GOT3 (cell line): ENCODE measurements around the gene THOC7.

ENCODE experiments used
- DNase-seq: peaks from one replicate; lab custom pipeline; 2025; ENCODE audit warnings: mixed read lengths; lab: John Stamatoyannopoulos, UW

The THOC7 gene

DNA sequence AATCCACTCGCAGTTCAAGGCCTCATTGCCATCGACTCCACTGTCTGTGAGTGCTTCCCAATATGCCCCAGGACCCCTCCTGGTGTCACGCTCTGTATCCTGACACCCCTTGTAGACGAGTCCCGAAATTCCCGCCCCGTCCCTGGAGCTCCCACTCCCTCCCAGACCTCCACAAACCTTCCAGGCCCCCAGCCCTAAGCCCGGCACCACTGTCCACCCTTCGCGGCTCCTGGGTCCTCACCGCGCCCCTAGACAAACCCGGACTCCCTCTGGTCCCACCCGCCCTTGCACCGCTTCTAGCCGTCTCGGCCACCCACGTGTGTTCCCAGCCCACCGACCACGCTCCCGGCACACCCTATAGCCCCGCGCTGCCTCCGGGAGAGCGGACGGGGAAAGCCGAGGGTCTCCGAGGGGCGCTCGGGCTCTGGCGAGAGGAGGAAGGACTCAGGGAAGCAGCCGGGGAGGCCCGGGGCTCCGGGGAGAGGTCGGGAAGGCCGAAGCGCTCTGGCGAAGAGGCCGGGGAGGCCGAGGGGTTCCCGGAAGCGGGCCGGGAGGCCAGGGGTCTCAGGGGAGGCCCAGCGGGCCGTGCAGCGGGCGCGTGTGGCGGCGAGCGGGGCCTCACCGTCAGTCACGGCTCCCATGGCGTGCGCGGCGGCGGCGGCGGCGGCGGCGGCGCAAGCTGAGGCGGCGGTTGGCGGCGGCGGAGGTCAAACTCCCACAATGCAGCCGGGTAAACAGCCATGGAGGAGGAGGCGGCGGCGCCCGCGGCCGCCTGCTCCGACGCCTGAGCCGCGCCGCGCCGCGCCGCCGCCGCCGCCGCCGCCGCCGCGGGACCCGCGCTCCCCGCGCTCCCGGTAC is at the start of gene THOC7, which contains the start of gene ATXN7:
Gene THOC7, minus strand, starts transcription at position 656 of the 858 bp plus-strand sequence. Its CDS starts 15 bp downstream, at position 641.
Gene ATXN7, plus strand, starts transcription at position 718 of the 858 bp plus-strand sequence. CDS start 48,732 bp downstream, outside the sequence.
- DNase-seq: no peak

DNA sequence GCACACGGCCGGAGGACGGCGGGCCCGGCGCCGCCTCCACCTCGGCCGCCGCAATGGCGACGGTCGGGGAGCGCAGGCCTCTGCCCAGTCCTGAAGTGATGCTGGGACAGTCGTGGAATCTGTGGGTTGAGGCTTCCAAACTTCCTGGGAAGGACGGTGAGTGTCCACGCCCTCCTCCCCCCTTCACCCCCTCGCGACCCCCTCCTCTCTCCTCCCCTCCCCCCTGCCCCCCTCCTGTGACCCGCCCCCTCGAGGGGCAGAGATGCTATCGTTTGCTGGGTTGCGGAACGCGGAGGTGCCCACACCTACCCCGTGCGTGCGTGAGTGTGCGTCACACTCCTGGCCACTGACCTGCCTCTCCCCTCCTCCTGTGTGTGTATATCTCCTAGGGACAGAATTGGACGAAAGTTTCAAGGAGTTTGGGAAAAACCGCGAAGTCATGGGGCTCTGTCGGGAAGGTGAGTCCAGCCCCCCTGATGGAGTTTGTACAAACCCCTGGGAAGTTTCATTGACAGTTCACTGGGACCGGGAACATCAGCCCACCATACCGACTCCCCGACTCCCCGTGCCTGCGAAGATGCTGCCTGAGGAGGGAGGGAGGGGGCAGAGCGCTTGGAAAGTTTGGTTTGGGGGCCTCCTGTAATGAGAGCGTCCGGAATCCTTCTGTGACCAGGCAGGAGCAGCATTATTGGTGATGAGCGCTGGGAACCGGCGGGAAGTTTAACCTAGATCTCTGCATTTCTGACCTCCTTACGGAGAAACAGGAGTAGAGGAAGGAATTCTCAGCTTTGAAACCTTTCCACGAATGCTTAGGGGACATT is 49.4 kb upstream of the THOC7 start:
- no peak for DNase-seq

DNA sequence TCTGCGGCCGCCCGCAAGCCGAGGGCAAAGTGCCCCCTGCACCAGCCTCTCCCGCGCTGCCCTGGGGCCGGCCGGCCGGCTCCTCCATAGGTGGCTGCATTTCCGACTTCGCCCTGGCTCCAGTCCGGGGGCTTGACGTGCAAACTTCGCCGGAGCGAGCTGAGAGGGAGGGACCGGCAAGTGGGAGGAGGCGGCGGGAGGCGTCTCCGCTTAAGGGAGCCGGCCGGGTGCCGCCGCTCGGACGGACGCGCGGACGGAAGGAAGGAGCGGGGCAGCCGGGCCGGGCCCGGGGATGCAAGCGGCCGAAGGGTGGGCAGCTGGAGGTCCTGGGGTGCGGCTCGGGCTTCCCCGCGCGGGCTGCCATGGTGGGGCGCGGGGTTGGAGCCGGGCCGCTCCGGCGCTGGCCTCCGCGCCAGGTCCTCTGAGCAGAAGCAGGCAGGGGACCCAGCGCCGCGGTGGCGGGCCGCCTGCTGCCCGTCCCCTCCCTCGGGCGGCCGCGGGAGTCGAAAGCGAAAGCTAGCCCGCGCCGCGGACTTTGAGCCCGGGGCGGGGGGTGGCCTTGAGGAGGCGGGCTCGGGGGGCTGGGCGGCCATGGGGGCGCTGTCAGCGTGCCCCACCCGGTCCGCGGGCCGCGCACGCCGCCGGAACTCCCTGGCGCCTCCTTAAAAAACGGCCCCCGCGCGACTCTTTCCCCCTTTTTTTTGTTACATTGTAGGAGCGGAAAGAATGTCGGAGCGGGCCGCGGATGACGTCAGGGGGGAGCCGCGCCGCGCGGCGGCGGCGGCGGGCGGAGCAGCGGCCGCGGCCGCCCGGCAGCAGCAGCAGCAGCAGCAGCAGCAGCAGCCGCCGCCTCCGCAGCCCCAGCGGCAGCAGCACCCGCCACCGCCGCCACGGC is 48.5 kb upstream of the THOC7 start, which contains the start of gene SCAANT1:
Gene SCAANT1, minus strand, starts transcription at position 511 of the 895 bp plus-strand sequence.
- peak; percentile 65 for DNase-seq

DNA sequence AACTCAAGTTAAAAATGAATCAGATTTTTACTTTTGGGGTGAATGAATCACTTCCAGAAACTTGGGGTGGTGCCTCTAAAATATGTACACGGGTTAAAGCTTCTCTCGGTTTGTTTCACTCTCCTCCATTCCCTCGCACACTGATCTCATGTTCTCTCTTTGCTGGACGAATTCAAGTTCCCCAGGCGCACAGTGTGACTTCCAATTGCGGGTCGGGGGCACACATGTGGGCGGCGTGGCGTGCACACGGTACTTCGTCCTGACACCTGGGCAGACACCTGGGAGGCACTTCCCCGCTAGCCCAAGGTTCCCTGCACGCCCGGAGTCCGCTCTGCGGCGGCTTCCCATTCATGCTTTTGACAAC is 47.9 kb upstream of the THOC7 start:
- no peak for DNase-seq

DNA sequence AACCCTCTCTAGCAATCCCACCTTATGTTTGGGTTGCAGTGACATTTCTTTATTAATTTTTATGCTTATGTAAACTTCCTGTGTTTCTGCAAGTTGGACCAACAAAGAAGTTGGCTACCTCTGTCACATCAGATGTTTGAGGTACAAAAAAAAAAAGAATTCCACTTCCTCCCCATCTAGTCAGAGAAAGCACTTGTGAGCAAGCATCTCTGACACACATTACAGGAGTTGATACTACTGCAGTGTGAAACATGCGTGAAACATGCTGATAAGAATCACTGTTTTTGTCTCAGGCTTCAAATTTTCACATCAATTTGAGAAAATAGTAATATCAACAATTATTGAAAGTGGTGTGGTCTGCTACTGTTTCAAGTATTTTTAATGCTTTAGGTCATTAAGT is 47.3 kb upstream of the THOC7 start:
- DNase-seq: no peak

DNA sequence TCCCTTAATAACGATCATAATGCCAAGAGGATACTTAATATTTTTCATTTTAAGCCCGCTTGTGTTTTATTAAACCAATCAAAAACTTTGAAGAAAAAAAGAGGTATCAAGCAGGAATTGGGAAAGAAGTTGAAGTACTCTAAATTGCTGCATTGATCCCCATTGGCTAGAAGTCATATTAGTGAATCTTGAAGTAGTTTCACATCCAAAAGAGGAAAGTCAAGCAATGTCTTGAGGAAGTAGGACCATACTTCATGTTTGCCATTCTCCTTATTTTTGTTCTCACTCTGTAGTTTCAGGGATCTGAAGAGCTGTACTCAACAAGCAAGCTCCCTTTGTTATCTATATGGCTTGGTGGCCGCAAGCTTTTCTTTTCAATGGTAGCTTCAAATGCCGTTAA is 46.4 kb upstream of the THOC7 start:
- DNase-seq: no peak

DNA sequence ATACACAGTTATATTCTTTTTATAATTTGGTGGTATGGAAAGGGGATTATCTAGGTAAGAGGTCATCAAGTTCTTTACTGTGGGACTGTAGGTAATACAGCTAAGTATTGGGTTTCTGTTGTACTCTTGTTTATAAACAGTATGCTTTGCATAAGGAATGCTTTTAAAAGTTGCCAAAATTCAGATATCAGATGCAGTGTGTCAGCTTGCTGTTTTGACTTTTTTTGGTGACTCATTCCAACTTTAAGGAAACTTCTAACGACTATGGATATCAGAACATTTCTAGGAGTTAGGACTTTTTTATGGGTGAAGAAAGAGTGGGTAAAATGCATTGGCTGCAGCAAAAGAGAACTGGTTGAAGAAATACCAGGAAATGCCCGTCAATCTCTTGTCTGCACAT is 45.8 kb upstream of the THOC7 start:
- DNase-seq: no peak

DNA sequence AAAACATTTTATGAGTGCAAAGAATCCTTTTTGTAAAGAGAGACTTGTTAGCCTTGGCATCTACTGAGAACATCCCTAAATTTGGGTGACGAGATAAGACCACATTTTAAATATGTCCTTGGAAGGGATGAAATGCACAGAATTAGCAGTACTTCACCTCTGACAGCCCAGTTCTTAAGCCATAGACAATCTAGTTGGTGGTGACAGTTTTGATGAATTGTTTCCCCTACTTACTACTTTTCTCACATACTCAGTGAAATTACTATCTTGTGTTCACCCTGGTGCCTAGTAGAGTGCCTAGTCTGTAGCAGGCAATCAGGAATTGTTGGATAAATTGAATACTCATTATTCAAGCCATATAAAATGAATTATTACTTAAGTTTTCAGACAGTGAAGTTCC is 45.2 kb upstream of the THOC7 start:
- DNase-seq: no peak

DNA sequence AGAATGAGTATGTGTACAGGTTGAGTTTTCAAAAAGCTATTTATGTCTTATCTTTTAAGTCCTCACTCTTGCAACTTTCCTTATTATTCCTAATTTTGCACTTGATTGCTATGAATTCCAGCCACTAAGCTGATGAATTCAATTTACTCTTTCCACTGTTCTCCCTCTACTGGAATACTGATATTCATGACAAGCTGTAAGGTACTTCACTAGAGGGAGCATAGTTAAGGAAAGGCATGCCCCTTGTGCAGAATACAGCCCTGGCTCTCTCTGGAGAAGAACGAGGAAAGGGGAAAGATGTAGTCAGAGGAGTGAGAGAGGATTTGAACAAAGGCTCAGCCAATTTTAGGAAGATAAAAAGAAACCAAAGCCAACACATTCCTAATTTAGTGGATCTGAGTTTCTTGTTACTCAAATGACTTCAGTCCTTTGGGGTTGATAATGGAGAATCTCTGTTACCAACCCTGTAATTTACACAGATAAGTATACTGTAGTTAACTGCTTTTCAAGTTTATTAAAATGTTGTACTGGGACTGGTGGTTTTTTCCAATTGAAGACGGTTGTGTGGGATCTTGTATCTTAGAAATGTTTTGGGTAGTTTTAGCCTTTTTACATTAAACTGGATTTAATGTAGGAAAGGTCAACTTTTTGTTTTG is 44.6 kb upstream of the THOC7 start:
- no peak for DNase-seq

DNA sequence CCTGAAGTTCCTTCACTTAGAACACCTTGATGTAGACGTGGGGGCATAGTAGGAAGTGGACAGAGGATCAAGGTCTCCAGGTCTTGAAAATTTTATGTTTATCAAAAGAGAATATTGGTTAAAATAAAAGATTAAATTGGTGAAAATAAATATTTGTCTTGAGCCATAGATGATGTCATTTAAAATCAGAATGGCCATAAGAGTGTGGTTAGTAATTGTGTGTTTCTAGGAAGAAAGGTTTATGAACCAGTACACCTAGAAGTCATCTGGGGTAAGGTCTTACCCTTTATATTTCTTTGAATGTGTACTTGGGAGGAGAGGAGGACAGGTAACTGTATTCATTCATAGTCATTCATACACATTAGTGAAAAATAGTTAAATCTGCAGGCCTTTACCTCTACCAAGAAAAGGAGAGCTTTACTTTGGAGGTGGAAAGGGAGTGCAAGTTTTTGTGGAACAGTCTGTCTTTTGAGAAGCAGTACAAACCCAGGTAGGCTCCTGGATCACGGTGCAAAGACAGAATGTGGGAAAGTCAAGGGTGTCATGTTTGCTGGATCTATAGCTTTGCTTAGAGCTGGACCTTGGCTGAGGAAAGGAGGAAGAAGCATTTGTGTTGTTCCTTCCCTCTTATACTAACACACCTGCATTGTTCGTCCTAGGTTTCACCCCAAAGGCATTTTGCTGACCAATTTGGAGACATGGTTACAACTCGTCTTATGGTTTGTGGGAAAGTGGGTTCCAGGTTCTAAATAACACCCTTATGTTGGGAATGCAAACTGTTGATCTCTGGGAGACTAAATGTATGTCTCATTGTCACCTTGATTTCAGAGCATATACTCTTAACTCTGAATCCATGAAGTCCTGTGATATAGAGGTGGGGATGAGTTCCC is 42.4 kb upstream of the THOC7 start:
- no peak for DNase-seq

DNA sequence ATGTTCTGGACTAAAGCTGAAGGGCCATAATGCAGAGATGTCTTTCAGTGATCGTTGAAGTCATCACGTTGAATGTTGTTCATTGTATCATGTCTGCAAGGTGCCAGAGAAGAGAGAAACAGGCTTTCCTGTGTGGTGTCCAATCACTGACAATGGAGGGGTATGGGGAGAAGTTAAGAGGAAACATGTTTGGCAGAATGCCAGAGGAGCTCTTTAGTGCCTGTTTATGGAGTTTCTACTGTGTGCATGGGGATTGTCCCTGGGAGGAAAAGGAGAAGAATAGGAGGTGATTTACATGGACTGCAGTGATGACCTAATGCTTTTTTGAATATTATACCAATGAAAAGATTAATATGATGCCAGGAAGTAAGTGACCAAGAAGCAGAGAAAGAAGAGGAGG is 36.9 kb upstream of the THOC7 start:
- no peak for DNase-seq

DNA sequence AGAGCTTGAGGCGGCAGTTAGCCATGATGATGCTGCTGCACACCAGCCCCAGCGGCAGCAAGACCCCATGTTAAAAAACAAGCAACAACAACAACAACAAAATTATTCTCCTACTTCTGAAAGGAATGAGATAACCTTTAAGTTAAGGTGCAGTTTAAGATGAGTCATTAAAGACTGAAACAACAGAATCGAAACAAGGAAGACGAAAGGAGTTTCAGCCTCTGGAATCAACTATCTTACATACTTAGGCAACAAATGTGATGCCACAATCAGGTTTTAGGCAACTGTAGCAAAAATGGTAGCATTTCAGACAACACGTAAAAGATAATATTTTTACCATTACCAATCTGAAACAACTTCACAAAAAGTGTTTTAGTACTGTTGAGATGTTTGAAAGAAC is 36.4 kb upstream of the THOC7 start:
- DNase-seq: no peak

DNA sequence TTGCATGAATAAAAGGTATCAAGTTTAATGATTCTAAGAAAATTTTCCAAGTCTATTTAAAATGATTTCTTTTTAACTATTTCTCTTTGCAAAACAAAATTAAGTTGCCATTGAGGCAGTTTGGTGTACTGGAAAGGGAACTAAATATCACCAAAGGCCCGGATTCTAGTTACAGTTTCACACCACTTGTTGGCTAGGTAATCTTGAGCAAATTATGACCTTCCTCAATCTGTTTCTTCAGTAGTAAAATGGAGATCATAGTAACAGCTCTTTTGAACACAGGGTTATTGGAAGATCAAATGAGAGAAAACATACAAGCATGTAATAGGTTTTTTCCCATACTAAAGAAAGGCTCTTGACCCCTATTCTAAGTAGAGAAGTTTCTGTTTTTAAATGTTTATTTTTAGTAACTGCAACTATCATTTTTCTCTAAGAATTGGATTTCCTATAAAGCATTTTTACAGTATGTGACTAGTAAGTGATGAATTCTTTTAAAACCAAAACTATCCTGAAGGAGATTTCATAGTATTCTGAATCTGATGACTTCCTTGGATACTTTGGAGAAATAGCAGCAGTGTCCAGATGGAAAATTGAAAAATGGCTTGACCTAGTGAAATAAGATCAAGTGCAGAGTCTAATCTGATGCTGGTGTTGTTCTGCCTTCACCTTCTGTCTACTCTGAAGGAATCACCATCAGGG is 32.9 kb upstream of the THOC7 start:
- no peak for DNase-seq

DNA sequence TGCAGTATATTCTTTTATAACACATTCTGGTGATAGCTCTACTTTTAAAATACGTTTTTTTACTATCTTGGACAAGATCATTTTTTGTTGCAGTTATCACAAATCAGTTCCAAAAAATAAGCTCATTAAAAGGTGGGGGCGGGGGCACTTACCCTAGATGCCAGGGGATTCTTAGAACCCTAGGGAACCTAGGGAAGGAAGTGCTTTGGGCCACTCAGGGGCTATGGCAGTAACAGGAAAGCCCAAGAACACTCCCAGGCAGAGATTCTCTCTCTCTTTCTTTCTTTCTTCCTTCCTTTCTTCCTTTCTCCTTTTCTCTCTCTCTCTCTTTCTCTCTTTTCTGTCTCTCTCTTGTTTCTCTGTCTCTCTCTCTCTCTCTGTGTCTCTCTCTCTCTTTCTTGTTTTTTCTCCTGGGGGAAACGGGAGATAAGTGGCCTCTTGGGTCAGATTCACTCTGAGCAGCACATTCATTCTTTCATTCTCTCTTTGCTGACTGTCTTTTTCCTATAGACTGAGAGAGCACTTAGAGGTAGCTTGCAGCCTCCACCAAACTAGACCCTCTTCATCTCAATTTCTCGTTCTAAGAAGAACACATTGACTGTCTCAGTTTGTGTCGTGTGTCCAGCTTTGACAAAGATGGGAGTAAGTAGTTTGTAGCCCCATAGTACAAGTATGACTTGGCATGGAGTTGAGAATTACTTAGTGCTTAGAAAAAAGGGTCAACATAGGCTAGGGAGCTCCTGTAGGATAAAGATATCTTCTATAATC is 32.0 kb upstream of the THOC7 start:
- DNase-seq: no peak

DNA sequence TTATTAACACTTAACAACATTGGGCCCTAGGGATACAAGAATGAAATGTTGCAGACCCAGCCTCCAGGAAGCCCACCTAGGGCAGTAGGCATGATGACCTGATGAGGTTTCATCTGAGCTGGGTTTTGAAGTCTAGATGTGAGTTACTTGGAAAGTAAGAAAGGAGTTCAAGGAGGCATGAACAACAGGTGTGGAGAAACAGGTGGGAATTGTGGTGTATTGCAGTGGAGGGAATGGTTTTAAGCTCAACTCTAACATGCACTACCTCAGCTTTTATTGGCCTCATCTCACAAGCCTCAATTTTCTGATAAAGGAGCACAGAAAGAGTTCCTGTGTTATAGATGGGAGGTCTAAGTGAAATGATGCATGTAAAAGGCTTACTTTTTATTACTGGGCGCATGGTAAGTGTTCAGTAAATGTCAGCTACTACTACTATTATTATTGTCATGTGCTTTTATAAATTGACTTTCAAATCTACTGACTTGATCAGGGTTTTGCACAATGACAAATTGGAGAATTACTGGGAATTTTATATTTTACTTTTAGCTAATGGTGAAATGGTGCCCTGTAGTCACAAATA is 29.3 kb upstream of the THOC7 start:
- no peak for DNase-seq

DNA sequence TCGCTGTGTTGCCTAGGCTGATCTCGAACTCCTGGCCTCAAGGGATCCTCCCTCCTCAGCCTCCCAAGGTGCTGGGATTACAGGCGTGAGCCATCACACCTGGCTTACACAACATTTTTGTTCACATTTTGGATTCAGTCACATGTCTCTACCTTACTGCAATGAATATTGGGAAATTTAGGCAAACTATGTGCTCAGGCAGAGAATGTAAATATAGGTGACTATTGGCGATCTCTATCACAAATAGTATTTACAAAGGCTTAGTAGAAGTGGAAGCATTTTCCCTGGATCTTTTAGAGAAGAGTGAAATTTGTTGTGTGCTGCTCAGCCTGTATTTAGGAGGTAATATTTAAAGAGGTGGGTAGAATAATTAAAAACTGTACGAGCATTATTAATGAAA is 27.9 kb upstream of the THOC7 start:
- DNase-seq: no peak

DNA sequence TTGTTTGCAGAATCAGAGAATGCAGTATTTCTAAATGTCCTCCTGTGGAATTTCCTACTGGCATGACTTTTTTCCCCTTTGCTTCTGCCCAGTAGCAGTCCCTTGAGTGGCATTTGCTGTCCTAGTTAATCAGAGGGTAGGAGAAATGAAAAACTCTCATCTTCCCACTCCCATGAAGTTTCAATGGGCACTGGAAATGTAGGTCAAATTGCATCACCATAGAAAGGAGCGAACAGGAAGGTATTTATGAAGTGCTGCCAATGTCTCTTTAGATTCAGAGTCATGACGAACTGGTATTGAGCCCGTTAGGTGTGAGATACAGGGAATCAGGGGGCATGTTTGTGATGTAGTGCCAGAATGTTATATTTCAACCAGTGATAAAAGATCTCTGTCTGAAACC is 23.3 kb upstream of the THOC7 start:
- DNase-seq: no peak

DNA sequence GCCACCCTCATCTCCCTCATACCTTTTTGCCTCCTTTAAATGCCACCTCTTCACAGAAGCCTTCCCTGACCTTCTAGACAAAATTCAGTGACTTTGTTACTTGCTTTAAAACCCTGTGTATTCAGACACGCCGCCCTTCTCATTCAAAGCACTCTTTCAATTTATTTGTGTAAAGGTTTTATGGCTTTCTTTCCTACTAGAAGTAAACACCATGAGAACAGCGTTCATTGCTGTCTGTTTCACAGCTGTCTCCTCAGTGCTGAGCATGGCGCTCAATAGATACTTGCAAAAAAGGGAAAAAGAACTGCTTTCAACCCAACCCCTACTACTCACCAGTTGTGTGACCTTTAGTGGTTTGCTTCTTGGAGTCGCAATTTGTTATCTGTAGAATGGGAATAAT is 17.0 kb upstream of the THOC7 start:
- no peak for DNase-seq
